IPS-18a (cell line): ENCODE results near the gene BRD3.

Source experiments
- H3K27ac ChIP-seq: one replicate; pipeline ENCODE4 v1.5.1; 2013; ENCODE audit warnings: low read length
- H3K27me3 ChIP-seq: one replicate; pipeline ENCODE4 v1.6.1; 2013; ENCODE audit warnings: mild to moderate bottlenecking, low read length; ENCODE audit not compliant: control insufficient read depth, insufficient read depth
- H3K36me3 ChIP-seq: one replicate; pipeline ENCODE4 v1.6.1; 2013; ENCODE audit warnings: low read depth, low read length; ENCODE audit not compliant: control insufficient read depth
- H3K4me1 ChIP-seq: one replicate; pipeline ENCODE4 v1.6.1; 2013; ENCODE audit warnings: low read depth, low read length; ENCODE audit not compliant: control insufficient read depth
- H3K4me3 ChIP-seq: one replicate; pipeline ENCODE4 v1.5.1; 2013; ENCODE audit warnings: low read length
- H3K9ac ChIP-seq: one replicate; pipeline ENCODE4 v1.6.1; 2013; ENCODE audit warnings: mild to moderate bottlenecking, low read length, moderate library complexity
- H3K9me3 ChIP-seq: one replicate; pipeline ENCODE4 v1.6.1; 2013; ENCODE audit warnings: low read depth, low read length; ENCODE audit not compliant: control insufficient read depth

Gene BRD3

DNA sequence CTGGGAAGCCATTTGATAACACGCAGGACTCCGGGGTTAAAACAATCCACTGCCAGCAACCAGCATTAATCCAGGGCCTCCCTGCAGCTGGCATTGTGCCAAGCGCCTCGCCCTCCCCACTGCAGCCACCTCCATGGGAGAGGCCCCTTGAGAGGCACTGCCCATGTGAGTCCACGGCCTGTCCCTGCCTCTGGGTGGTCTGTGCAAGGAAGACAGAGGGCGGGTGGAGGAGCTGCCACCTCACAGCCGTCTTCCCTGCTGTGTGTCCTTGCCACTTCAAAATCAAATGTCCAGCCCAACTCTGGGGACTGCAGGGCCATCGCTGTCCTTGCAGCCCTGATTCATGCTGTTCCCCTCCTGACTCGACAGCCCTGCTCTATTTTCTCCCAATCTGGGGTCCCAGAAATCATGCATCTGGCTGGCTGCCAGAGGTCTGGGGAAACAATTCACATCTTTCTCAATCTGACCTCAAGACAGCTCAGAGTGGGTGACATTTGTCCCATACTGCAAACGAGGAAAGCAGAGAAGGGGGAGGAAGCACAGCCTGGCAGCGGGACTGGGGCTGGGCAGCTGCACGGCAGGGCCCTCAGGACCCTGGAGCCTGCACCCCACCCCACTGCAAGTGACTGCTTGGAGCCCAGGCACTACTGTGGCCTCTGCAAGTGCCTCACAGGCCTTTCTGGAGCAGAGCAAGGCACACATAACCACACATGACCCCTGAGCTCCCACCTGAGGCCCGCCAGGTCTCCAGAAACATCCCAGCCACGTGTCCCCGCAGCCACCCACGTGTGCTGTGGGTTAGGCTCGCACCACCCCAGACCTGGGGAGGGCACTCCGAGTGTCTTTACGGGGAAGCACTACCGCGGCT is 26.8 kb downstream of the BRD3 start:
- Histone ChIP-seq H3K27ac (no peak overlapping the region), H3K9ac (no peak overlapping the region), H3K27me3 (no peaks in the 10 kb centered on the region), H3K36me3 (peaks cover 52% of the 10 kb centered on the region), H3K4me3 (no peak overlapping the region), H3K4me1 (no peaks in the 10 kb centered on the region), H3K9me3 (no peaks in the 10 kb centered on the region)

DNA sequence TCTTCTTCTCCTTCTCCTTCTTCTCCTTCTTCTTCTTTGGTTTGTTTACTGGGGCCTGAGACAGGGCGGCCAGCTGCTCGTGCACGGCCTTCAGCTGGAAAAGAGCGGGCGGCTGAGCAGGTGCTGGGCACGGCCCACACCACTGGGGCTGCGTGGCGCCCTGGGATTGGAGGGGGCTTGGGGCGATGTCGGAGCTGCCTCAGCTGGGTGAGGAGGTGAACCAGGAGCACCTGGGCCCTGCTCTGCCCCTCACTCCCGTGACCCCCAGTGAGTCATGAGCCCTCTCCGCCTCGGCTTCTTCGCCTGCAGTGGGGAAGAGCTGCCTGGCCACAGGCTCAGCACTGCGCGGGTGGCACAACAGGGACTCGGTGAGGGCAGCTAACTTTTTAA is 27.7 kb downstream of the BRD3 start:
- H3K27me3 ChIP-seq = no peaks in the 10 kb centered on the region
- no peak overlapping the region for H3K9ac ChIP-seq
- H3K4me1 ChIP-seq = no peaks in the 10 kb centered on the region
- no peak overlapping the region for H3K4me3 ChIP-seq
- peaks cover 52% of the 10 kb centered on the region for H3K36me3 ChIP-seq
- H3K9me3 ChIP-seq = no peaks in the 10 kb centered on the region
- H3K27ac ChIP-seq = no peak overlapping the region

DNA sequence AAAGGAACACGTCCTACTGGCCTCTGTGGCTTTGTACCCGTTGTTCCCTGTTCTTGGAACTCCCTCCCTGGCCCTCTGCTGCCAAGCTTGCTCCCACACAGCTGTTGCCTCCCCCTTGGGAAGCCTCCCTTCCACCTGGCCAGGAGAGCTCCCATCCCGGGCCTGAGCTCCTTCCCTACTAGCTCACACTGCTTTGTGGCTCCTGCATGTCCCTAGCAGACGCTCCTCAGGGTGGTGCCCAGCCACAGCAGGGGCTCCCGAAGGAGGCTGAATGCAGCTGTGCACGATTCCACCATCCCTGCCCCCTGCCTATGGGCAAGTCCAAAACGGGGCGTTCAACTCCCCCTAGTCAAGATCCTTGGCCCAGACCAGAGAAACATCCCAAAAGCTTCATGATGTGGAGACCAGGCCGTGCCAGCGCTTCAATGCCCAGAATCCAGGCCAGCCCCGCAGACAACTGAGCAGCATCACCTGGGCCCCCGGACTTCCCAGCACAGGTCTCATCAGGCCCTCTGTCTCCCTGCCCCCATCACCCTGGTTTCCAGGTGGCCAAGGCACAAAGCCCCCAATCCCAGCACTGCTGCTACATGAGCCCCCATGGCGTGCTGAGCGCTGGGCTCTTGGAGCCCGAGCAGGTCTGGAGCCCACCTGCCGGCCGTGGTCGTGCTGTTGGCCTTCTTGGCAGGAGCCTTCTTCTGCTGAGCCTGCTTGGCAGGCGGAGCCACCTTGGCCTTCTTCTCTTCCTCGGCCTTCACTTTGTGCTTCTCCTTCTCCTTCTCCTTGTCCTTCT is 28.2 kb downstream of the BRD3 start:
- Histone ChIP-seq H3K4me3 (no peak overlapping the region), H3K27ac (no peak overlapping the region), H3K36me3 (peaks cover 52% of the 10 kb centered on the region), H3K27me3 (no peaks in the 10 kb centered on the region), H3K9me3 (no peaks in the 10 kb centered on the region), H3K4me1 (no peaks in the 10 kb centered on the region), H3K9ac (no peak overlapping the region)

DNA sequence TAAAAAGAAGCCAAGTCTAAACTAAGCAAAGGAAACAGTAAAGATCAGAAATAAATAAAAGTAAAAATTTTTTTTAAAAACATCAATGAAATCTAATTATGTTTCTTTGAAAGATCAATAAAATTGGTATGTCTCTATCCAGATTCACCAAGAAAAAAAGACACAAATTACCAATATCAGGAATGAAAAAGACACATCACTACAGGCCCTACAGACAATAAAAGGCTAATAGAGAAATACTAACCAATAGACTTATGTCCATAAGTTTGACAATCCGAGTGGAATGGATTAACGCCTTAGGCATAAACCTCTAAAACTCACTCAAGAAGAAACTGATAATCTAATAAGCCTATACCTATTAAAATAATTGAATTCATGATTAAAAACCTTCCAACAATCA is 30.2 kb downstream of the BRD3 start:
- Histone ChIP-seq H3K27me3 (no peaks in the 10 kb centered on the region), H3K36me3 (peaks cover 60% of the 10 kb centered on the region), H3K4me3 (no peak overlapping the region), H3K9ac (no peak overlapping the region), H3K4me1 (no peaks in the 10 kb centered on the region), H3K9me3 (no peaks in the 10 kb centered on the region), H3K27ac (no peak overlapping the region)

DNA sequence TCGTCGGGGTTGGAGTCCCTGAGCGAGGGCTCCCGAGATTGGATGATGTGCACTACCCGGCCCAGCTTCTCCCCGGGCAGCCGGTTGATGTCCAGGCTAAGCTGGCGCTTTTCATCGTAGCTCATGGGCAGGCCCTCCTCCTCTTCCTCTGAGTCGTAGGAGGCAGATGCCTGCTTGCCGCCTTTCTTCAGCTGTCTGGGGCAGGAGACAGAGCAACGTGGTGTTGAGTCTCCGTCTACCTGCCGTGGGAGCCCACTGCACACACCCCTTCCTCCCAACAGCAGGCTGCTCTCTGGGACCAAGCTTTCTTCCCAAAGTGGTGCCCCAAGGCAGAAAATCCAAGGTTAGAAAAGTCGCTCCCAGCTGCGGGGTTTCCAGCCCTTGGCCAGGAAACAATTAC is 31.7 kb downstream of the BRD3 start:
- peaks cover 58% of the 10 kb centered on the region for H3K36me3 ChIP-seq
- no peaks in the 10 kb centered on the region for H3K4me1 ChIP-seq
- H3K27me3 ChIP-seq = no peaks in the 10 kb centered on the region
- no peak overlapping the region for H3K4me3 ChIP-seq
- no peak overlapping the region for H3K9ac ChIP-seq
- no peaks in the 10 kb centered on the region for H3K9me3 ChIP-seq
- no peak overlapping the region for H3K27ac ChIP-seq

DNA sequence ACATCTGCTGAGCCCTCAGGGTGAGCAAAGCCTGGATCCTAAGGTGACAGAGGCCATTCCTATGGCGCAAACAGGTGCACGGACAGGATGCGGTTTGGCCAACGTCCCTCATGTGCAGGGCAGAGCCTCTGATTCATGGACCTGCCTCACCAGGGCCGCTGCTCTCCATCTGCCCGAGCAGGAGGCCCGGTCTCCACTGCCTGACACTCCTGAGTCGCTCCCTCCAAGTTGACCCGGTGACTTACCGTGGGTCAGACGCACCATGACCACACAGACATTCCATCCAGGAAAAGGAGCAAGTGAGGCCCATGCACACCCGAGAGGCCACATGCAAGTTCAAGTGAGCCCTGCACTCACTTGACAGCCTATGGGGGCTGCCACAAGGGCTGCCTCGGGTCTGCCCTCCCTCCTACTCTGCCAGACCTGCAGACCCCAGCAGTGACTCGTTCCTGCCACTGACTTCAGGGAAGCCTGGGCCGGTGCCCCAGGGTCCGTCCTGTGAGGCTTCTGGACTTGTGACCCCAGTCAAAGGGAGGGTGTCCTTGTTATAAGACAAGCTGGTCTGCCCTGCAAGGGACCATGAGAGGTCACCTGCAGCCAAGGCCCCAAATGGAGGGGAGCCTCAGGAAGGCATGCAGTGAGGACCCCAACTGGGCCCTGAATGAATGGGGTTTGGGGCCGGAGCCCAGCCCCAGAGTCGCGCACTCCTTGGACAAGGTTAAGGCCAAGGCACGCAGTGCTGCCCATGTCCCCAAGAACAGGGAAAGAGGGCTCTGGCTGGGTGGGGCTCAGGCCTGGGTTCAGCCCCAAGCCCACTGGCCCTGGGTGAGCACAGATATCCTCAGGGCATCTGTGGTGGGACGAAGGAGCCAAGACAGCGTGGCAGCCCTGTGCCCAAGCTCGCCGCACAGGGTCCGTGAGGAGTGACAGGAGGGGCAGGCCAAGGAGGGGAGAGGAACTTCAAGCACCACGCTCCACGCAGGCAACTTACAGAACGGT is 32.5 kb downstream of the BRD3 start:
- Histone ChIP-seq H3K27me3 (no peaks in the 10 kb centered on the region), H3K9ac (no peak overlapping the region), H3K27ac (no peak overlapping the region), H3K4me1 (no peaks in the 10 kb centered on the region), H3K36me3 (peaks cover 61% of the 10 kb centered on the region), H3K4me3 (no peak overlapping the region), H3K9me3 (no peaks in the 10 kb centered on the region)

DNA sequence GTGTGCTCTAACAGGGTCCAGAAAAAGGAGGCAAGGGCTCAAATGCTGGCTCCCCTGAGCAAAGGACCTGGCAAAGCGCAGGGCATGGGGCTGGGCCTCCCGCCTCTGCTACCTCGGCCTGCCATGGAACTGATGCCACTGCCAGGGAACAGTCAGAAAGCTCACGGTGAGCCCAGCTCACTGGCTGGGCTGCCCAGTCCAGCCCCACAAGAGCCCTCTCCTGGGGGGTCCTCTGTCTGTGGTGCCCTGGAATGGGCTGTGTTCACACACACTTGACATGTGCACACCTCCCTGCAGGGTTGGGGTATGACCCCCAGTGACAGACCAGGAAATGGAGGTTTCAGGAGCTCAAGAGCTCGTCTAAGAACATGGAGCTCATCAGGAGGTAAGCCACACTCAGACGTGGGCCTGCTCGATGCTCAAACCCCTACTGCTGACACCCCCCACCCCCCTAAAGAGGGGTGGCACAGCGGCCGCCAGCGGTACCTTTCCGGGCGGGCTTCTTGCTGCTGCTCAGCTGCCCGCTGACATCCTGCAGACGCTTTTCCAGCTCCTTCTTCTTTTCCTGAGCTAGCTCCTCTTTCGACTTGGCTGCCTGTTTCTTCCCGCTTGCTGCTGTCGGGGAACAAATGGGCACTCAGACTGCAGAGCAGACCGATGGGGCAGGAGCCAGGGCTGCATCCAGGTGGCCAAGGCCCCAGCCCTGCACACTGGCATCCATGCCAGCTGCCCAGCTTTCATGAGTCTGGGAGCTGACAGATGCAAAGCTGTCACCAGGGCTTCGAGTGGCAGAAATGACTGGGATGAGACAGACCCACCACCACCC is 33.4 kb downstream of the BRD3 start:
- no peak overlapping the region for H3K4me3 ChIP-seq
- no peak overlapping the region for H3K27ac ChIP-seq
- no peak overlapping the region for H3K9ac ChIP-seq
- no peaks in the 10 kb centered on the region for H3K4me1 ChIP-seq
- H3K36me3 ChIP-seq = peaks cover 62% of the 10 kb centered on the region
- H3K9me3 ChIP-seq = no peaks in the 10 kb centered on the region
- no peaks in the 10 kb centered on the region for H3K27me3 ChIP-seq

DNA sequence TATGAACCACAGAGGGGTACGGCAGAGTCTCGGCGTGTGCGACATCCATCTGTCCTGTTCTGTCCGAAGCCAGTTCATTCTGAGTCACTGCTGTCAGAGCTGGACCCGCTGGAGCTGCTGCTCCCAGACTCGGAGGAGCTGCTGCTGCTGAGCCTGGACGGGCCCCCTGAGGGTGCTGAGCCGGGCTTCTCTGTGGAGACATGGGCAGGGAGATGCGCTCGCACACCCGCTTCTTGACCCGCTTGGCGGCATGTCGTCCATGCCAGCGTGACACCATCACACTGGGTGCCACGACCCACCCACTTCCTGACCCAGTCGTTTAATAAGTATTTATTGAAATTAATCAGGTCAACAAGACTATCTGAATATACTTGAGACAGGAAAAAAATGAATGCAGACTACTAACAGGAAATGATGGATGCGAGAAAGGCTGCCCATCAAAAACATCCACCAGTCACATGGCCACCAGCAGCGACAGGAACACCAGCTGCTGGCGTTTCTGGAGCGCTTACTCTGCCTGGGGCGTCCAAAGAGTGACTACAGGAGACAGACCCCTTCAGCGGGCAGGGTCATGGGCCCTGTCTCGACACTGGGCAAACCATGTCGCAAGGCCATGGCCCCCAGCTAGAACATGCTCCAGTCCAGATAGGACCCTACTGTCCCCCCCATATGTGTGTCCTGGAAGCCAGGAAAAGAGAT is 34.2 kb downstream of the BRD3 start:
- H3K4me1 ChIP-seq = no peaks in the 10 kb centered on the region
- H3K36me3 ChIP-seq = peaks cover 55% of the 10 kb centered on the region
- H3K9ac ChIP-seq = no peak overlapping the region
- H3K9me3 ChIP-seq = no peaks in the 10 kb centered on the region
- no peak overlapping the region for H3K4me3 ChIP-seq
- H3K27me3 ChIP-seq = no peaks in the 10 kb centered on the region
- no peak overlapping the region for H3K27ac ChIP-seq

DNA sequence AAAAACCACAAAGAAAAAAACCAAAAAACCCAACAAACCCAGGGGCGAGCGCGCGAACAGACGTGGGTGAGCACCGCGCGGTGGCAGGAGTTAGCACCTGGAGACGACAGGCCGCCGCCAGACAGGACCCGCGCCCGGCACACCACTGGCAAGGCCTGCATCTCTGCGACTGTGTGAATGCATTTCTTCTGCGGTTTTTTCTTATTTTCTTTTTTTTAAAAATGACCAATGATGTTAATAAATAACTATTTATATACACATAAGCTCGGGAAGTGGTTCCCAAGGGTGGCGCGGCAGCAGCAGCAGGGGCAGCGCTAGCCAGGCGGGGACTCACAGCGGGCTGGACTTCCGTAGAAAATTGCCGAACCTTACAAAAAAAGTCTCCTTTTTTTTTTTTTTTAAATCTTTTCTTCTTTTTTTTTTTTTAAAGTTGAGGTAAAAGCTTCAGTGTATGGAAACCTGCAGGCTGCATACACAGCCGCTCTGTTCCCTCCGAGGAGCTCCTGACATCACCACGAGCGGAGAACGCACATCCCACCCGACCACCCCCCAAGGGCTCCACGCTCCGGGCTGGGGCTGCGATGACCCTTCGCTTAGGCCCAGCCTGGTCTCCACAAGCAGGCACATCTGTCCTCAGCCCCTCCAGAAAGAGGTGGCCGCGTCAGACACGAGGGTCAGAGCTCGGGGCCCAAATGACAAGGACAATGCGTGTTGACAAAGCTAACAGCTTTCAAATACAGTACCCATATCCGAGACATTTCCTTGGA is 35.2 kb downstream of the BRD3 start:
- no peaks in the 10 kb centered on the region for H3K27me3 ChIP-seq
- H3K9ac ChIP-seq = no peak overlapping the region
- H3K27ac ChIP-seq = no peak overlapping the region
- no peaks in the 10 kb centered on the region for H3K4me1 ChIP-seq
- H3K4me3 ChIP-seq = no peak overlapping the region
- H3K9me3 ChIP-seq = no peaks in the 10 kb centered on the region
- peaks cover 54% of the 10 kb centered on the region for H3K36me3 ChIP-seq

DNA sequence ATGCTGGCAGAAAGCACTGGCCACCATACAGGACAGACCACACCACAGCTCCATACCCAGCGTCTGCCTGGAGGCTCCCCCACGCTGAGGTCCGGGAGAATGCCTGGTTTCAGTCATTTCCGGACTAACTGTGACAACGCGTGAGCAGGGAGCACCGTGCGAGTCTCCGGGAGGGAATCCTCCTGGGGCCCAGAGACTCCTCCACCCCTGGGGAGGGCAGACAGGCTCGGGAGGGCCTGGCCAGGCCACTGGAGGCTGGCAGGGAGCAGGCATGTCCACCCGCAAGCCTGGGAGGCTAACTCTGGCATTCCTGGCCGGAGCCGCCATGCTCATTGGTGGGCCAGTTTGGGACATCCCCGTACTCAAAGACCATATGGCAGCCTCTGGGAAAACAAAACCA is 36.0 kb downstream of the BRD3 start:
- H3K9me3 ChIP-seq = no peaks in the 10 kb centered on the region
- no peak overlapping the region for H3K9ac ChIP-seq
- peaks cover 54% of the 10 kb centered on the region for H3K36me3 ChIP-seq
- no peaks in the 10 kb centered on the region for H3K4me1 ChIP-seq
- no peak overlapping the region for H3K27ac ChIP-seq
- H3K27me3 ChIP-seq = no peaks in the 10 kb centered on the region
- no peak overlapping the region for H3K4me3 ChIP-seq
